HFF-Myc (cell line): Measurements from ENCODE around the gene STAT5A.
"Not testable (repeated sequence)": the region's sequence is repeated elsewhere in the genome, so short reads cannot be mapped to it uniquely, and the experiment has no call there.

Experiments
- DNase-seq: peaks from one replicate; pipeline ENCODE4 v3.0.0-alpha.2; 2011; ENCODE audit warnings: low read depth; ENCODE audit errors: extremely low read depth
- H3K4me3 ChIP-seq: replicated peaks from 2 replicates; pipeline ENCODE4 v1.5.1; 2011; ENCODE audit warnings: low read depth, mild to moderate bottlenecking, control low read depth, low read length
- TF ChIP-seq, protein P1 (sequence below): IDR thresholded peaks from 2 replicates; pipeline ENCODE4 v1.5.1; 2012; ENCODE audit warnings: mild to moderate bottlenecking, low read depth, low read length, control low read depth; ENCODE audit errors: missing control alignments

Gene STAT5A

GRCh38 chr17:42359133-42359532, 70.8 kb downstream of the STAT5A start:
- TF ChIP-seq, protein P1, sequence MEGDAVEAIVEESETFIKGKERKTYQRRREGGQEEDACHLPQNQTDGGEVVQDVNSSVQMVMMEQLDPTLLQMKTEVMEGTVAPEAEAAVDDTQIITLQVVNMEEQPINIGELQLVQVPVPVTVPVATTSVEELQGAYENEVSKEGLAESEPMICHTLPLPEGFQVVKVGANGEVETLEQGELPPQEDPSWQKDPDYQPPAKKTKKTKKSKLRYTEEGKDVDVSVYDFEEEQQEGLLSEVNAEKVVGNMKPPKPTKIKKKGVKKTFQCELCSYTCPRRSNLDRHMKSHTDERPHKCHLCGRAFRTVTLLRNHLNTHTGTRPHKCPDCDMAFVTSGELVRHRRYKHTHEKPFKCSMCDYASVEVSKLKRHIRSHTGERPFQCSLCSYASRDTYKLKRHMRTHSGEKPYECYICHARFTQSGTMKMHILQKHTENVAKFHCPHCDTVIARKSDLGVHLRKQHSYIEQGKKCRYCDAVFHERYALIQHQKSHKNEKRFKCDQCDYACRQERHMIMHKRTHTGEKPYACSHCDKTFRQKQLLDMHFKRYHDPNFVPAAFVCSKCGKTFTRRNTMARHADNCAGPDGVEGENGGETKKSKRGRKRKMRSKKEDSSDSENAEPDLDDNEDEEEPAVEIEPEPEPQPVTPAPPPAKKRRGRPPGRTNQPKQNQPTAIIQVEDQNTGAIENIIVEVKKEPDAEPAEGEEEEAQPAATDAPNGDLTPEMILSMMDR: no peak
- no peak overlapping the region for H3K4me3 ChIP-seq
- DNase-seq: no peak

DNA sequence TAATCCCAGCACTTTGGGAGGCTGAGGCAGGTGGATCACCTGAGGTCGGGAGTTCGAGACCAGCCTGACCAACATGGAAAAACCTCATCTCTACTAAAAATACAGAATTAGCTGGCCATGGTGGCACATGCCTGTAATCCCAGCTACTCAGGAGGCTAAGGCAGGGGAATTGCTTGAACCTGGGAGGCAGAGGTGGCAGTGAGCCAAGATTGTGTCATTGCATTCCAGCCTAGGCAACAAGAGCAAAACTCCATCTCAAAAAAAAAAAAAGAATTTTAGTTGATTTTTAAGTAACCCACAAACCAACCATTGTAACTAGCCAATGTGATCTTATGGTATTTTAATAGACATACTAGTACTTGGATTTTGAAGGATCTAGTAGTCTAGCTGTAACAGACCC, 72.1 kb downstream of the STAT5A start:
- DNase-seq, H3K4me3 ChIP-seq: not testable (repeated sequence)
